ENCODE measurements around the gene RAVER1. TPM values are rescaled to one million over a fixed set of nuclear protein-coding genes. Genes with fewer than 3 reads are reported as not detected.
A peak's percentile ranks its signal among the peaks of the same experiment; 100 is the strongest.

RAVER1 gene
- total RNA-seq, 1 donor from 2014 or later: 12.3 TPM

DNA sequence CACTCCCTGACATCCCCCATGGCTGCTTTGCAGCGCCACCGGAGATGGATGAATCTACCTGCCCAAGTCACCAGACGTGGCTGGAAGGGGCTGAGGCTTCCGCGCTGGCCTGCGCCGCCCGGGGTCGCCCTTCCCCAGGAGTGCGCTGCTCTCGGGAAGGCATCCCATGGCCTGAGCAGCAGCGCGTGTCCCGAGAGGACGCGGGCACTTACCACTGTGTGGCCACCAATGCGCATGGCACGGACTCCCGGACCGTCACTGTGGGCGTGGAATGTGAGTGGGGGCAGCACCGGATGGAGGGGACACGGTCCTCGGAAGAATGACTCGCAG, 39.0 kb downstream of the RAVER1 start:
- ATAC-seq (no peak), DNase-seq (no peak)
- intact Hi-C loops (cut with micrococcal nuclease): no loop called here

DNA sequence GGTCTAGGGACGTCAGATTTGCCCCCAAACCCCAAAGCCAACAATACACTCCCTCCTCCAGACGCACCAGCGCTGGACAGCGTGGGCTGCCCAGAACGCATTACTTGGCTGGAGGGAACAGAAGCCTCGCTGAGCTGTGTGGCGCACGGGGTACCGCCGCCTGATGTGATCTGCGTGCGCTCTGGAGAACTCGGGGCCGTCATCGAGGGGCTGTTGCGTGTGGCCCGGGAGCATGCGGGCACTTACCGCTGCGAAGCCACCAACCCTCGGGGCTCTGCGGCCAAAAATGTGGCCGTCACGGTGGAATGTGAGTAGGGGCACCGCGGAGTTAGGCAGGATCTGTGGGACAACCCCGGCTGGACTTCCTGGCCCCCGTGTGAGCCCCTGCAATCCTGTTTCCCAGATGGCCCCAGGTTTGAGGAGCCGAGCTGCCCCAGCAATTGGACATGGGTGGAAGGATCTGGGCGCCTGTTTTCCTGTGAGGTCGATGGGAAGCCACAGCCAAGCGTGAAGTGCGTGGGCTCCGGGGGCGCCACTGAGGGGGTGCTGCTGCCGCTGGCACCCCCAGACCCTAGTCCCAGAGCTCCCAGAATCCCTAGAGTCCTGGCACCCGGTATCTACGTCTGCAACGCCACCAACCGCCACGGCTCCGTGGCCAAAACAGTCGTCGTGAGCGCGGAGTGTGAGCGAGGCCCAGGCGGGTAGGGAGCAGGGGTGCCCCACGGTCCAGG, 39.5 kb downstream of the RAVER1 start:
- no peak for DNase-seq
- no peak for ATAC-seq
- intact Hi-C loops (cut with micrococcal nuclease): no loop called here

- intact Hi-C loops (cut with micrococcal nuclease): no loop called here
- ATAC-seq: no peak
- no peak for DNase-seq
Observed at GRCh38 chr19:10292789-10293636, 40.3 kb downstream of the RAVER1 start.

- DNase-seq (peak; percentile 85), ATAC-seq (peak; percentile 70)
- intact Hi-C loops (cut with micrococcal nuclease): no loop called here
Observed at GRCh38 chr19:10292206-10292788, 41.0 kb downstream of the RAVER1 start.

DNA sequence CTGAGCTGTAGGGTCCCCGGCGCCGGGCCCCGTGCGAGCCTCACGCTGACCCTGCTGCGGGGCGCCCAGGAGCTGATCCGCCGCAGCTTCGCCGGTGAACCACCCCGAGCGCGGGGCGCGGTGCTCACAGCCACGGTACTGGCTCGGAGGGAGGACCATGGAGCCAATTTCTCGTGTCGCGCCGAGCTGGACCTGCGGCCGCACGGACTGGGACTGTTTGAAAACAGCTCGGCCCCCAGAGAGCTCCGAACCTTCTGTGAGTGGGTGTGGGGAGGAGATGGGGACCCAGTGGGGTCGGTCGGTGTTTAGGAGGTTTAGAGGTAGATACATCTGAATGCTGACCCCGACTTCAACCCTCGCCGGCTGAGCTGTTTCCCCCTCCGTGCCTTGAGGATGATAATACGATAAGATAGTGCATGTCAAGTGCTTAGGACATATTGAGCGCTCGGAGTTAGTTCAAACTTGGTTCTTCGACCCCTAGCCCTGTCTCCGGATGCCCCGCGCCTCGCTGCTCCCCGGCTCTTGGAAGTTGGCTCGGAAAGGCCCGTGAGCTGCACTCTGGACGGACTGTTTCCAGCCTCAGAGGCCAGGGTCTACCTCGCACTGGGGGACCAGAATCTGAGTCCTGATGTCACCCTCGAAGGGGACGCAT, 41.6 kb downstream of the RAVER1 start:
- peak; percentile 1 for ATAC-seq
- no peak for DNase-seq
- intact Hi-C loops (cut with micrococcal nuclease): no loop called here

- intact Hi-C loops (cut with micrococcal nuclease): no loop called here
- DNase-seq (peak; percentile 79), ATAC-seq (peak; percentile 53)
Observed at GRCh38 chr19:10290876-10291553, 42.3 kb downstream of the RAVER1 start.

DNA sequence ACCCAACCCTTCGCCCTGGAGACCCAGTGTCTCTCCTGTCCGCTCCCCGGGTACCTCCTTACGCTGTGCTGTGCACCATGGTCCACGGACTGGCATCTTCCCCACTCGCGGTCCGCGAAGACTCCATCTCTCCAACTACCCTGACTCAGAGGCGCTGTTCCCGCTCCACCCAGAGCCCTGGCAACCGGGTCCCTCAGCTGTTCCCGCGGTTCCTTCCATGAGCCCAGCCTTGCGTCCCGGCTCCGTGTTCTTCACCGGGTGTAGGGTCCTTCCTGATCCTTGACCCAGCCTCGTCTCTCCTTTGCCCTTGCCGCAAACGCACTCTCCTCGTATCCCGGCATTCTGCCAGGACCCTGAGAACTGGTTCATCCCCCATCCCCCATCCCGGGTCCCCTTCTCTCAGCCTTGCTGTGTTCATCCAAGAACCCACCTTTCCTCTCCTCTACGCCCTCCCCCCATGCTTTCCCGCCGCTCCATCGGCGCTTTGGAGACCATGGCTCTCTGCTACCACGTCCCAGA, 42.9 kb downstream of the RAVER1 start:
- ATAC-seq (no peak), DNase-seq (no peak)
- intact Hi-C loops (cut with micrococcal nuclease): no loop called here

GRCh38 chr19:10289836-10290356, 43.4 kb downstream of the RAVER1 start, which contains the start of gene ICAM5:
Gene ICAM5, plus strand, starts transcription at chr19:10289952. Its CDS starts 92 bp downstream, at chr19:10290044.
- no peak for DNase-seq
- no peak for ATAC-seq
- intact Hi-C loops (cut with micrococcal nuclease): loop anchor here (10.0 kb wide), 1 partner anchor 45 kb away; the partner anchor contains the start of genes ICAM3 and RAVER1

GRCh38 chr19:10289167-10289835, 44.0 kb downstream of the RAVER1 start:
- no peak for ATAC-seq
- peak; percentile 52 for DNase-seq
- intact Hi-C loops (cut with micrococcal nuclease): loop anchor here (10.0 kb wide), 1 partner anchor 46 kb away; the partner anchor contains the start of genes ICAM3 and RAVER1

DNA sequence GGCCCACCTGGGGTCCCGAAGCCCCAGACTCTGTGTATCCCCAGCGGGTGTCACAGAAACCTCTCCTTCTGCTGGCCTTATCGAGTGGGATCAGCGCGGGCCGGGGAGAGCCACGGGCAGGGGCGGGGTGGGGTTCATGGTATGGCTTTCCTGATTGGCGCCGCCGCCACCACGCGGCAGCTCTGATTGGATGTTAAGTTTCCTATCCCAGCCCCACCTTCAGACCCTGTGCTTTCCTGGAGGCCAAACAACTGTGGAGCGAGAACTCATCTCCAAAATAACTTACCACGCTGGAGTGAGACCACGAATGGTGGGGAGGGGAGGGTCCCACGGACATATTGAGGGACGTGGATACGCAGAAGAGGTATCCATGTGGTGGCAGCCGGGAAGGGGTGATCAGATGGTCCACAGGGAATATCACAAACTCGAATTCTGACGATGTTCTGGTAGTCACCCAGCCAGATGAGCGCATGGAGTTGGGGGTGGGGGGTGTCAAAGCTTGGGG, 44.6 kb downstream of the RAVER1 start:
- ATAC-seq (no peak), DNase-seq (peak; percentile 50)
- intact Hi-C loops (cut with micrococcal nuclease): loop anchor here (10.0 kb wide), 1 partner anchor 46 kb away; the partner anchor contains the start of genes ICAM3 and RAVER1

DNA sequence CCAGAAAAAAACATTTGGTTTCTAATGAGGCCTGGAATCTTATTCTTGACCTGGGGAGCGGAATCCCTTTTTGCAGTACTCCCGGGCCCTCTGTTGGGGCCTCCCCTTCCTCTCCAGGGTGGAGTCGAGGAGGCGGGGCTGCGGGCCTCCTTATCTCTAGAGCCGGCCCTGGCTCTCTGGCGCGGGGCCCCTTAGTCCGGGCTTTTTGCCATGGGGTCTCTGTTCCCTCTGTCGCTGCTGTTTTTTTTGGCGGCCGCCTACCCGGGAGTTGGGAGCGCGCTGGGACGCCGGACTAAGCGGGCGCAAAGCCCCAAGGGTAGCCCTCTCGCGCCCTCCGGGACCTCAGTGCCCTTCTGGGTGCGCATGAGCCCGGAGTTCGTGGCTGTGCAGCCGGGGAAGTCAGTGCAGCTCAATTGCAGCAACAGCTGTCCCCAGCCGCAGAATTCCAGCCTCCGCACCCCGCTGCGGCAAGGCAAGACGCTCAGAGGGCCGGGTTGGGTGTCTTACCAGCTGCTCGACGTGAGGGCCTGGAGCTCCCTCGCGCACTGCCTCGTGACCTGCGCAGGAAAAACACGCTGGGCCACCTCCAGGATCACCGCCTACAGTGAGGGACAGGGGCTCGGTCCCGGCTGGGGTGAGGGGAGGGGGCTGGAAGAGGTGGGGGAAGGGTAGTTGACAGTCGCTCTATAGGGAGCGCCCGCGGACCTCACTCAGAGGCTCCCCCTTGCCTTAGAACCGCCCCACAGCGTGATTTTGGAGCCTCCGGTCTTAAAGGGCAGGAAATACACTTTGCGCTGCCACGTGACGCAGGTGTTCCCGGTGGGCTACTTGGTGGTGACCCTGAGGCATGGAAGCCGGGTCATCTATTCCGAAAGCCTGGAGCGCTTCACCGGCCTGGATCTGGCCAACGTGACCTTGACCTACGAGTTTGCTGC, 46.3 kb downstream of the RAVER1 start, which contains the start of gene ICAM4:
ICAM4 (plus strand) TSS at position 153 of the 935 bp plus-strand sequence; CDS start at position 211, 58 bp downstream.
- DNase-seq: peak; percentile 89
- intact Hi-C loops (cut with micrococcal nuclease): loop anchor here (10.0 kb wide), 1 partner anchor 48 kb away; the partner anchor contains the start of genes ICAM3 and RAVER1
- ATAC-seq: peak; percentile 75

GRCh38 chr19:10285393-10285792, 47.9 kb downstream of the RAVER1 start:
- DNase-seq (no peak), ATAC-seq (no peak)
- intact Hi-C loops (cut with micrococcal nuclease): loop anchor here (10.0 kb wide), 1 partner anchor 49 kb away; the partner anchor contains the start of genes ICAM3 and RAVER1

GRCh38 chr19:10284960-10285278, 48.4 kb downstream of the RAVER1 start:
- DNase-seq: no peak
- intact Hi-C loops (cut with micrococcal nuclease): loop anchor here (10.0 kb wide), 1 partner anchor 50 kb away; the partner anchor contains the start of genes ICAM3 and RAVER1

GRCh38 chr19:10284065-10284959, 49.0 kb downstream of the RAVER1 start:
- ATAC-seq: no peak
- no peak for DNase-seq
- intact Hi-C loops (cut with micrococcal nuclease): loop anchor here (10.0 kb wide), 1 partner anchor 50 kb away; the partner anchor contains the start of genes ICAM3 and RAVER1

More at GRCh38 chr19:10284960-10285278, 48.4 kb downstream of the RAVER1 start:
- ATAC-seq: no peak
